Central memory CD4-positive, alpha-beta T cell (primary cell): ENCODE data around the gene CSF3.

Experiments
- DNase-seq: peaks from one replicate; pipeline ENCODE4 v3.0.0; 2022
- total RNA-seq, 3 experiments: gene quantifications; one replicate each; lab custom pipeline; 2026; lab: John Stamatoyannopoulos, UW

Gene CSF3, protein sequence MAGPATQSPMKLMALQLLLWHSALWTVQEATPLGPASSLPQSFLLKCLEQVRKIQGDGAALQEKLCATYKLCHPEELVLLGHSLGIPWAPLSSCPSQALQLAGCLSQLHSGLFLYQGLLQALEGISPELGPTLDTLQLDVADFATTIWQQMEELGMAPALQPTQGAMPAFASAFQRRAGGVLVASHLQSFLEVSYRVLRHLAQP
- total RNA-seq = 0 reads per million in 3 experiments

DNA sequence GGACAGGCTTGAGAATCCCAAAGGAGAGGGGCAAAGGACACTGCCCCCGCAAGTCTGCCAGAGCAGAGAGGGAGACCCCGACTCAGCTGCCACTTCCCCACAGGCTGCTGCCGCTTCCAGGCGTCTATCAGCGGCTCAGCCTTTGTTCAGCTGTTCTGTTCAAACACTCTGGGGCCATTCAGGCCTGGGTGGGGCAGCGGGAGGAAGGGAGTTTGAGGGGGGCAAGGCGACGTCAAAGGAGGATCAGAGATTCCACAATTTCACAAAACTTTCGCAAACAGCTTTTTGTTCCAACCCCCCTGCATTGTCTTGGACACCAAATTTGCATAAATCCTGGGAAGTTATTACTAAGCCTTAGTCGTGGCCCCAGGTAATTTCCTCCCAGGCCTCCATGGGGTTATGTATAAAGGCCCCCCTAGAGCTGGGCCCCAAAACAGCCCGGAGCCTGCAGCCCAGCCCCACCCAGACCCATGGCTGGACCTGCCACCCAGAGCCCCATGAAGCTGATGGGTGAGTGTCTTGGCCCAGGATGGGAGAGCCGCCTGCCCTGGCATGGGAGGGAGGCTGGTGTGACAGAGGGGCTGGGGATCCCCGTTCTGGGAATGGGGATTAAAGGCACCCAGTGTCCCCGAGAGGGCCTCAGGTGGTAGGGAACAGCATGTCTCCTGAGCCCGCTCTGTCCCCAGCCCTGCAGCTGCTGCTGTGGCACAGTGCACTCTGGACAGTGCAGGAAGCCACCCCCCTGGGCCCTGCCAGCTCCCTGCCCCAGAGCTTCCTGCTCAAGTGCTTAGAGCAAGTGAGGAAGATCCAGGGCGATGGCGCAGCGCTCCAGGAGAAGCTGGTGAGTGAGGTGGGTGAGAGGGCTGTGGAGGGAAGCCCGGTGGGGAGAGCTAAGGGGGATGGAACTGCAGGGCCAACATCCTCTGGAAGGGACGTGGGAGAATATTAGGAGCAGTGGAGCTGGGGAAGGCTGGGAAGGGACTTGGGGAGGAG, at the start of gene CSF3:
TSS of gene CSF3 (plus strand) at position 436 of the 993 bp plus-strand sequence. CDS start at position 471, 35 bp downstream.
- no peak for DNase-seq

DNA sequence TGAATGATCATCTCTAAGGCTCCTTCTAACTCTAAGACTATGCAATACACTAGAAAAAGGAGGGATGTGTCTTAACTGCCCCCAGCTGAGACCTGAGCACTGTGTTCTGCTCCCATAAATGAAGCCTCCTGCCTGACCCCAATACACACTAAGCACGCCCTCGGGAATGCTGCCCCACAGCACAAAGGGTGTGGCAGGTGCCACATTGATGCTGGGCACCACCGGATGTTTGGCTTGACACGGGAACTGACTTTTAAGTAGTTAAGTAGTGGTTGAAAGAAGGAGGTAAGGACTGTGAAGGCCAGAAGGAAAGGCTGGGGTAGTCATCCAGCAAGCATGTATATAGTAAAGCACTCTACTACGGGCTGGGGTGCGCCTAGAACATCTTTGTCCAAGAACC, 48.5 kb upstream of the CSF3 start:
- DNase-seq = no peak

DNA sequence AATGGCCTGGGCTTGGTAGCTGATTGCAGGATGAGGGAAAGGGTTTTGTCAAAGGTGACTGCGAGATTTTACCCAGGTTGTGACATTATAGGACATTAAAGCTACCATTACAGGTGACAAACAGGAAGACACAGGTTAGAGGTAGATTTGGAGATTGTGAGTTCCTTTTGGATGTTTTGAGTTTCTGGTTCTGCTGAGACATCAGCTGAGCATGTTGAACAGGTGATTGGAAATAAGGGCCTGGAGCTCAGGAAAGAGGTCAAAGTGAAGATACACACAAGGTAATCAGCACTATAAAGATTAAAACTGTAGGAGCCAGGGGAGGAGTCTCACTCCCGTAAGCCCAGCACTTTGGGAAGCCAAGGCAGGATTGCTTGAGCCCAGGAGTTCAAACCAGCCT, 46.5 kb upstream of the CSF3 start:
- DNase-seq = no peak

DNA sequence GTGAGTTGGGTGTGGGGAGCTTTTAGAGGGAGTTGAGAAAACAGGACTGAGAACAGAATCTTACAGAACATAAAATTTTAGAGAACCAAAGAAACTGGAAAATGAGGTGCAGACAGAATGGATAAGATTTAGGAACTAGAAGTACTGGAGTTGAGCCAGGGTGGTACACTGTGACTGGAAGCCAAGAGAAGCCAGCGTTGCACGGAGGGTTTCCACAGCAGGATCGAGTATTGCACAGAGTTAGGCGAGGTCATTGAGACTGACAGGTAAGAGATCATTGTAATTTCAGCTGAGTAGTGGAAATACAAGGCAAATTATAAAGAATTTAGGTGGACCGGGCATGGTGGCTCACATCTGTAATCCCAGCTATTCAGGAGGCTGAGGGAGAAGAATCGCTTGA, 45.9 kb upstream of the CSF3 start:
- no peak for DNase-seq

DNA sequence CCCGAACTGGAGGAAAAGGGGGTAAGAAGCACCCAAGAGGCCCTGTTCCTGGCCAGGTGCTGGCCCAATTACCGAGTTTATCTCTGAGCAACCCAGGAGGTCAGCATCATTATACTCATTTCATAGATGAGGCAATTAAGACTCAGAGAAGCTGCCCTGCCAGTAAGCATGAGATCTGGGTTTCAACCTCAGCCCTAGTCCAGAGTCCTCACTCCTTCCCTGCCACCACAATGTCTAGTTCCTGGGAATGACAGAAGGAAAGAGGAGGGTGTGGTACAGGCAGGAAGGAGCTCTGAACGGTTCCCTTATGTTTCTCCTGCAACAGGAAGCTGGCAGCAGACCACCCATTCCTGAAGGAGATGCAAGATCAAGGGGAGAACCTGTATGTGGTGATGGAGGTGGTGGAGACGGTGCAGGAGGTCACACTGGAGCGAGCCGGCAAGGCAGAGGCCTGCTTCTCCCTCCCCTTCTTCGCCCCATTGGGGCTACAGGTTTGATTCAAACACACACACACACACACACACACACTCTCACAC, 45.0 kb upstream of the CSF3 start:
- DNase-seq = no peak

DNA sequence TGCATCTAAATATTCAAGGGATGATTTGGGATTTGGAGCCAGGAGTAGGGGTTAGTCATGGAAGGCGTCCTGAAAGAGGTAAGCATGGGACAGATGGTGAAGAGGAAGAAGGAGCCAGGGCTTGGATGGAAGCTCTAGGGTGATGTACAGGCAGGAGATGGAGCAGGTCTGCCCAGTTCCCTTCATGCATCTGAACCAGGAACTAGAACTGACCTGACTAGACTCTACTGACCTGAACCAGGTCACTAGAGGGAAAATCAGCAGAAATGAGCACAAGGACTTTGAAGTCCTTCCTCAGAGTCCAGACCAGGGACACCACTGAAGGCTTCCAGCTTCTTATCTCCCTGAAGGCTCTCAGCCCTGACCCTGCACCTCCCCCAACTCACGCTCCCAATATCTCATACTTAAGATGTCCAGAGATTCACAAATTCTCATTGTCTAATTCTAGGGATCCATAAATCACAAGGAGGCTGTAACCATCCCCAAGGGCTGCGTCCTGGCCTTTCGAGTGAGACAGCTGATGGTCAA, 44.1 kb upstream of the CSF3 start:
- no peak for DNase-seq

DNA sequence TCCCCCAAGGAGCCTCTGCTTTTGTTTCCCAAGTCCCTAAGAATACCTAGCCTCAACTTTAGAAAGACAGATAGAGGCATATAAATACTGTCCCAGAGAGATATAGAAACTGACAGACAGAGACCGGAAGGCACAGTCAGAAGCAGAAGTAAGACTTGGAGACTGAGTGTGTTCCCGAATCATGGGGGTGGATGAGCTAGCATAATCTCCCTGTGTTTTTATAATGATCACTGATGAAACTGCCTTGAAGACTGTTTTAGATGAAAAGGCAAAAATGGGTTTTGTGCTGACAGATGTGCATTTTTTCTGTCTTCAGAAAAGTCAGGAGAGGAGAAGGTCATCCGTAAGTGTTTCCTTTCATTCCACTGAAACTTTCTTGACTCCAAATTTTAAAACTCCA, 43.0 kb upstream of the CSF3 start:
- no peak for DNase-seq

DNA sequence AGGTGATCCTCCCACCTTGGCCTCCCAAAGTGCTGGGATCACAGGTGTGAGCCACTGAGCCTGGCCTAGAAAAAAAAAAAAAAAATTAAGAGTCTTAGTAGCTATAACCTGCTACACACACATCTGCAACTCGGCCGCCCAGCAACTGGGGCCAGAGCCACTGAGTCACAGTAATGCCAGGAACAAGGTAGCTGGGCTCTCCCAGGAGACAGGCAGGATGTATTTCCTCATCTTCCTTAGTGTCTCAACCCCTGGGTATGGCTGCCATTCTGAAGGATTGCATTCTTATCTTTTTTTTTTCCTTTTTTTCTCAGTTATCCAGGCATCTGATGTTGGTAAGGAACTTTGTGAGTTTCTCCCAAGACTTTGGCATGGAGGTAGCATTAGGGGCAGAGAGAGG, 41.7 kb upstream of the CSF3 start:
- no peak for DNase-seq

DNA sequence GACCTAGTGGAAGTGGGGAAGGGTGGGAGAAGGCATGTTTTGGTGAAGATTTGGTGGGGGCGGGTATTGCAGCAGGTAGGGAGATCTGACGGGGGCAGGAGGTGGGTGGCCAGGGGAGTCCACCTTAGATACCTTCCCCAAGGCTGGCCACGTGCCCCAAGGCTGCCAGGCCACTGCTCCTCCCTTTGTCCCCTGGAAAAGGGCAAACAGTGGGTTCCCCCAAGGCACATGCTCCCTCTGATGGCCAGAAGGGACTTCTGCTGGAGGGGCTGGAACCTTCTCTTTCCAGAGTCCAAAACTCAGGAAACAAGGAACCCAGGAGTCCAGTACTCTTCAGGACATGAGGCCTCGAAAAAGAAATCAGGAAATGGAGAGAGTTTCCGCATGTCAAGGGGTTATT, 40.8 kb upstream of the CSF3 start:
- no peak for DNase-seq

DNA sequence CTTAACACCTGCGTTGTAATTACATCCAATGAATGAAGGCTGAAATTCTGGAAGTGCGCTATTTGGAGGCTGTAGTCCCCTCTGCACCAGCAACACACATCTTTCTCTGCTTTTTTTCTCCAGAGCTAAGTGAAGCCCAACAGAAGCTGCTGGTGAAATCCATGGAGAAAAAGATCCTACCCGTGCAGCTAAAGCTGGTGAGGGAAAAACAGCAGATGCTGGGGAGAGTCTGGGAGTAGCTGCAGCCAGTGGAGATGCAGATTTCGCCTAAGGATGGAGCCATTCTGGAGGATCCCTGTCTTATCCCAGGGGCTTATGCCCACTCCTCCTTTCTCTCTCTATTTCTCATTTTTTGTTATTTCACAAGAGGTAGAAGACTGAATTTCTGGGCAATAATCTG, 39.4 kb upstream of the CSF3 start:
- DNase-seq = no peak

DNA sequence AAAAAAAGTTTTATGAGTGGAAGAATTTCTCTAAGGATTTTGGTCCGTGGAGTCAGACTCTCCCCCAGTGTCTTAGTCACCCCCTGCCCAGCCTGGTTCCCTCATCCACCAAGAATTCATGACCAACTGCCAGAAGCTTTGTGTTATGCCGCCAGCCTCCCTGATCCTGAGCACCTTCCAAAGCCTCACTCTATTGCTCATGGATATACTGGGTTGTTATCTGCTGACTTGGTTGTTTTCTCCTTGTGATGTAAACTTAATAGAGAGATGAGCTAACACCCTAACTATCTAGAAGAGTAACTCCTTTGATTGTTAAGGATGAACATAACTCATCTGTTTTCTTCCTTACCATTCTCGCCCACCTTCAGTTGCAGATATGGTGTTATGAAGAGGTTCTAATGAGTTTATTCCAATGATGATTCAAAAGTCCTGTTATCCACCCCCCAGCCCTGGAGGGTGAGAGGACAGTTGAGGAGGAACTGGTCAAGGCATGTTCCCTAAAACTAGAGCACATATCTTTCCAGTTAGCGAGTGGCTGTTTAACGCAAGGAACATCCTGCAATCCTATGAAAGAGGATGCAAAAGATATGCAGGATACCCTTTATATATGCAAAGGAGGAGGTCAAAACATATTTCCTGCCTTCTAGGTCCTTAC, 36.1 kb upstream of the CSF3 start:
- DNase-seq = no peak

DNA sequence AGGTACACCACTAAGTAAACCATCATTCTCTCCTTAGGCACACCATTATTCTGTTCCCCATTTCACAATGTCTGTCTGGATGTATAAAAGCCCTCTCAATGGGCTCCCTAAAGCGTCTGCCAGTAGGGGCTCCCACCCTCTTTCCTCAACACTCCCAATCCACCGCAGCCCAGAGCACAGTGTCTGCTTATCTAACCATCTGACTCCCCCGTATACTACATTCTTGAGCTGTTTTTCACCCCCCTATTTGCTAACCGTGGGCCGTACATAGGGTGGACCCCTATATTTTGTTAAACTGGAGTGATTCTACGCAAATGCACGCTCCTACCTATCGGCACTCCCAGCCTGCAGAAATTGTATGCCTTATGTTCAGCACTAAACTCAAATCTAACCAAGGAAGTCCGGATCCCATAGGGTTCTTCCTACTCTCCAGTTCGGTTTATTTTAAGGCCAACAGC, 35.3 kb upstream of the CSF3 start:
- no peak for DNase-seq

DNA sequence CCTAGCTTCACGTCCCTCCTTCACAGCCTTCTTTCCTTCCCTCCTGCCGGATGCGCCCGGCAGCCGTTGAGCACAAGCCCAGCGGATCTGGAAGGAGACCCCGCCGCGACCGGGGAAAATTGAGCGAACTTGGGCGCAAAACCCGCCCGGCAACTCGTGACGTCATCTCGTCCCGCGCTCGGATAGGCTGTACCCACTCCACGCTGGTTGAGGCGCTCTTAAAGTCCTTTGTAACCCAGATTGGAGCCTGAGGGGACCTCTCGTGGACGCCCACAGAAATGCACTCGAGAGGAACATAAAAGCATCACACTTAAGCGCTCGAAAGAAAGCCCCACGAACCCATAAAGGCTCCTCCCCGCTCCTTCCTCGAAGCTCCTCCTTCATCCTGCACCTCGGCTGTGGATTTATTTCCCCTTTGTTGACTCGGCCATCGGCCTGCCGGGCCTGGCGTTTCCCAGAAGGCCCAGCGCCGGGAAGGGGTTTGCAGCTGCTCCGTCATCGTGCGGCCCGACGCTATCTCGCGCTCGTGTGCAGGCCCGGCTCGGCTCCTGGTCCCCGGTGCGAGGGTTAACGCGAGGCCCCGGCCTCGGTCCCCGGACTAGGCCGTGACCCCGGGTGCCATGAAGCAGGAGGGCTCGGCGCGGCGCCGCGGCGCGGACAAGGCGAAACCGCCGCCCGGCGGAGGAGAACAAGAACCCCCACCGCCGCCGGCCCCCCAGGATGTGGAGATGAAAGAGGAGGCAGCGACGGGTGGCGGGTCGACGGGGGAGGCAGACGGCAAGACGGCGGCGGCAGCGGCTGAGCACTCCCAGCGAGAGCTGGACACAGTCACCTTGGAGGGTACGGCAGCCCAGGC, 34.7 kb upstream of the CSF3 start, which contains the start of gene PSMD3:
TSS of gene PSMD3 (plus strand) at position 457 of the 856 bp plus-strand sequence. CDS start at position 621, 164 bp downstream.
- DNase-seq = peak; percentile 99

DNA sequence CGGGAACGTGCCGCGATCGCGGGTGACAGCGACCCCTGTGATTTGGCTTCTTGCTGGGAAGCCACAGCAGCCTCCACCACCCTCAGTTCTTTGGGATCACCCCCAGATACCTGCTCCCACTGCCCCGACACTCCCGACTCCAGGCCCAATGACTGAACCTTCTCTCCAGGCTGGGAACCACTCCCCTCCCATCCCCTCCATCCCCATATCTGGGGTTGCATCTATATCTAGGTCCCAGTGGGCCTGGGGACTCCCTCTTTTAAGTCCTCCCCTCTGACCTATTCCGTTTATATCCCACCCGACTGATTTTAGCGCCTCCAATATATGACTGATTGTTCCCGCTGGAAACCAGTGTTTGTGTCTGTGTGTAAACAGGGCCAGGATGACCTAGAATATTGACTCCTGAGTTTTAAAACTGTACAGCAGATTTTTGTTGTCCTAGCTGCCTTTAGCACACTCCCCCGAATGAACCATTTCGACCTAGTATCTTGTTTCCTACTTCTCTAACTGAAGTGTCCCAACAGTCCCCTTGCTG, 34.0 kb upstream of the CSF3 start:
- no peak for DNase-seq

DNA sequence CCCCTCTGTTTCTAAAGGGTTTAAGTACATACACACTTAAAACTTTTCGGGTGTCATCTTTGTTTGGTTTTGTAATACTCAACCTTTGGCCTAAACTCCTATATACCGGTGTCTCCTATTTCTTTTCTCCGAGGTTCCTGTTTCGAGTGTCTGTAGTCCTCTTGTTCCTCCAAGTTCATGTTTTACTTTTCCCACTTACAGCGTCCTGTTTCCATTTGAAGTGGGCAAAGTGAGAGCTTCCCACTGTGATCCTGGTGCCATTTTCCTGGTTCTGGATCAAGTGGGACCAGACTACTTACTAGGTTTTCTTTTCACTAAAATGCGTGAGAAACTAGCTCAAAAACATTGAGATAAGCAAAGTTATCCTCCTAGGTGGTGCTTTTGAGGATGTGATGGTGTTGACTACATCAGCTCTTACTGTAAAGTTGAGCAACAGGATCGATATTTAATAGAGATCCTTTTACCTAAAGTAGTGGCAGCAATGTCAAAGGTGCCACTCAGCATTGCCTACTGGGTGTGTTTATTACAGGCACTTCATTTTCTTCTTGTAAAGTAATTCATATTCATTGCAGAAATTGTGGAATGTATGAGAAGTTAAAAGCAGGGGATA, 33.4 kb upstream of the CSF3 start:
- no peak for DNase-seq

DNA sequence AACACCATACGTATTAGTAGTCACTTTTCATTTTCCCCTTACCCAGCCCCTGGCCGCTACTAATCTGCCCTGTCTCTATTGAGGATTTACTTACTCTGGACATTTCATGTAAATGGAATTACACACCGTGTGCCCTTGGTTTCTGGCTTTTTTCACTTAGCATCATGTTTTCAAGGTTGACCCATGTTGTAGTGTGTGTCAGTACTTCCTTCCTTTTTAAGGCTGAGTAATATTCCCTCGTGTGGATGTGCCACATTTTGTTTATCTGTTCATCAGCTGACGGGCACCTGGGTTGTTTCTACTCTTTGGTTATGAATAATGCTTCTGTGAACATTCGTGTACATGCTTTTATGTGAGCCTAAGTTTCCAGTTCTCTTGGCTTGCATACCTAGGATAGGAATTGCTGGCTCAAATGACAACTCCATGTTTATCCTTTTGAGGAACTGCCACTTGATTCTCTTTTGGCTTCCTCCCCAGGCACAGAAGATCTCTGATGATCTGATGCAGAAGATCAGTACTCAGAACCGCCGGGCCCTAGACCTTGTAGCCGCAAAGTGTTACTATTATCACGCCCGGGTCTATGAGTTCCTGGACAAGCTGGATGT, 26.9 kb upstream of the CSF3 start:
- no peak for DNase-seq

DNA sequence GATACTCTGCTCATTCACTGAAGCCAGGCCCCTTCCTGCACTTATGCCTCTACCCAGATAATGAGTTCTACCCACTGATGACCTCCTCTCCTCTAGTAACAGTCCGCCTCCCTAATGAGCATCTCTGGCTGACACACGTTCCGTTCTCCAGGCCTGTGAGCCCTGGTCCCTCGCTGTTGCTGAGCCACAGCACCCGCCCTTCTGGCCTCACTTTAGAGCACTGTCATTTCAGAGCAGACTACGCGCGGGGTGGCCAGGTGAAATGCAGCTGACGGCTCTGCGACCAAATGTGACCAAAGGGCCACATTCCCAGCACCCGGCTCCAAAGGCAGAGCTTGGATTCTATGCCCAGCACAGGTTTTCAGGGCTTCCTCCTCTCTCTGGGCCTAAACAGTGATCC, 20.8 kb upstream of the CSF3 start:
- no peak for DNase-seq

DNA sequence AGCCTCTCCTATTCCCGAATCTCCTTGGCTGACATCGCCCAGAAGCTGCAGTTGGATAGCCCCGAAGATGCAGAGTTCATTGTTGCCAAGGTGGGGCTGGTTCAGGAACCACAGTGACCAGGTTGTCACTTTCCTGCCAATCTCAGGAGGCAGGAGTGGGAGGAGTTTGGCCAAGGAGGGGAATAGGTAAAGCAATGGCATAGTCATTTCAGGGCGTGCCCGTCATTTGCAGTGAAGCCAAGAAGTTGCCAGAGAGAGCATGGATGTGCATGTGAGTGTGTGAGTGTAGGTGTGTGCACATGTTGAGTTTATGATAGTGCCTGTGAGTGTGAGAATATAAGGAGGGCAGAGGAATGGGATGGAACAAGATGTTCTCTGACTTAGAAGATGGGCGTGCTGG, 19.8 kb upstream of the CSF3 start:
- no peak for DNase-seq

DNA sequence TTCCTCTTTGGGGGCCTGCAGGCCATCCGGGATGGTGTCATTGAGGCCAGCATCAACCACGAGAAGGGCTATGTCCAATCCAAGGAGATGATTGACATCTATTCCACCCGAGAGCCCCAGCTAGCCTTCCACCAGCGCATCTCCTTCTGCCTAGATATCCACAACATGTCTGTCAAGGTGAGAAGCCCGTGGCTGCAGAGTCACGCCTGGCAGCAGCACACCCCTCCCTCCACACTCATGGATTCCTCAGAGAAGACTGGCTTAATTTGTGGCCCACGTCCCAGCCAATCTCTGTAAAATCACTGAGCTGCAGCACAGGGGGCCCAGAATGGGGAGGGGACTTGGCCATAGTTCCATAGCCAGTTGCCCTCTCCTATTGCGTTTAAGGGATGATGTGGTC, 19.1 kb upstream of the CSF3 start:
- DNase-seq = no peak

DNA sequence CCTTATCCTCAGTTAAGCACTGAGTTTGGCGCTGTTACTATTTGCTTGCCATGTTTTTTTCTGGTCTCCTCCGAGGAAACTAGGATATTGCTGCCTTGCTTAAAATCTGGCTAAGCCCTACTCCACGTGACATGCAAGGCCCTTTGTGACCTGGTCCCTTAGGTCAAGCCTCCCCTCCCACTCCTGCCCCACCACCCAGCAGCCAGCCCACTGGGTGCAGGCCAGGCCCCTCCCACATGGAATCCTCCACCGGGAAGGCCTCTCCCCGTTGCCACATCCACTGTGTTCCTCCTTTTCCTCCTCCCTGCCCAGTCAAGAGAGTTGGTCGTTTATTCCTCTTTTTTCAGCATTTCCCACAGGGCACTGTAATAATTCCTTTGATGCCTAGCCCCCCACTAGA, 18.4 kb upstream of the CSF3 start:
- DNase-seq = no peak

DNA sequence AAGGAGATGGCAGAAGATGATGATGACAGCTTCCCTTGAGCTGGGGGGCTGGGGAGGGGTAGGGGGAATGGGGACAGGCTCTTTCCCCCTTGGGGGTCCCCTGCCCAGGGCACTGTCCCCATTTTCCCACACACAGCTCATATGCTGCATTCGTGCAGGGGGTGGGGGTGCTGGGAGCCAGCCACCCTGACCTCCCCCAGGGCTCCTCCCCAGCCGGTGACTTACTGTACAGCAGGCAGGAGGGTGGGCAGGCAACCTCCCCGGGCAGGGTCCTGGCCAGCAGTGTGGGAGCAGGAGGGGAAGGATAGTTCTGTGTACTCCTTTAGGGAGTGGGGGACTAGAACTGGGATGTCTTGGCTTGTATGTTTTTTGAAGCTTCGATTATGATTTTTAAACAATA, 17.7 kb upstream of the CSF3 start:
- DNase-seq = no peak
